Adrenal gland (tissue), 12 donors: Measurements from ENCODE around the gene ITFG2. TPM values are rescaled to one million over a fixed set of nuclear protein-coding genes. Genes with fewer than 3 reads are reported as not detected.

Source experiments
- DNase-seq, 7 donors: peaks; one replicate each; pipeline ENCODE4 v3.0.0-alpha.2; 2019 to 2020
- H3K27ac ChIP-seq, 5 donors: fragments of 200-600 bp; sonication (generic) in 4 of 5; 1 replicate in 3 of 5; 2 replicates in 2 of 5; pipeline versions ENCODE4 v1.5.1 to v1.8.0; 2016 to 2020; ENCODE audit warnings: mild to moderate bottlenecking in 1 of 5
- H3K27me3 ChIP-seq: fragments of 200-600 bp; 2 replicates; pipeline ENCODE4 v1.8.0; 2021
- H3K36me3 ChIP-seq, 2 donors: fragments of 200-600 bp; replicated peaks in 1 of 2; 1 replicate in 1 of 2; 2 replicates in 1 of 2; pipeline versions ENCODE4 v1.5.1 to v1.8.0; 2018 to 2022
- H3K4me1 ChIP-seq, 2 donors: fragments of 200-600 bp; replicated peaks in 1 of 2; 1 replicate in 1 of 2; 2 replicates in 1 of 2; pipeline versions ENCODE4 v1.5.1 to v1.8.0; 2018 to 2021
- H3K4me3 ChIP-seq, 4 donors: fragments of 200-600 bp; sonication (generic) in 3 of 4; one replicate each; pipeline ENCODE4 v1.5.1; 2016 to 2018
- H3K9me3 ChIP-seq, 3 donors: fragments of 200-600 bp; sonication (generic) in 1 of 3; replicated peaks in 1 of 3; 1 replicate in 2 of 3; 2 replicates in 1 of 3; pipeline versions ENCODE4 v1.5.1 to v1.8.0; 2016 to 2021
- CTCF ChIP-seq, 6 experiments: fragments of 450-650 bp in 4 of 6; fragments of 200-600 bp in 2 of 6; sonication (generic) in 1 of 6; IDR thresholded peaks; 1 replicate in 5 of 6; 2 replicates in 1 of 6; pipeline versions ENCODE4 v1.5.1 to v1.8.0; 2016 to 2021; ENCODE audit warnings: antibody characterized with exemption in 6 of 6, mild to moderate bottlenecking in 2 of 6, moderate library complexity in 1 of 6
- POLR2A ChIP-seq, 2 donors: fragments of 450-650 bp; IDR thresholded peaks; one replicate each; pipeline ENCODE4 v1.6.1; 2017; ENCODE audit warnings: antibody characterized with exemption in 2 of 2, mild to moderate bottlenecking in 2 of 2, moderate library complexity in 1 of 2
- WGBS, 4 donors: extraction: QIAGEN DNeasy Blood & Tissue Kit in 2 of 4; methylation state at CpG; one replicate each; pipeline versions ENCODE4 v1.1.5 to v1.1.7; 2013 to 2017; 5-methylcytosine and 5-hydroxymethylcytosine counted together
- intact Hi-C, 2 donors: fragments of 100-400 bp; cut with DNase I; formaldehyde crosslinking; loops; one replicate each; pipeline versions ENCODE4 v1.14.1 to v1.15.0; 2022 to 2023
- polyA plus RNA-seq, 3 donors: library from polyadenylated mRNA; stranded (reverse); fragments of 200-250 nt in 2 of 3; fragments of 350-450 nt in 1 of 3; fragmentation: Illumina TruSeq in 1 of 3; extraction: RNeasy Lipid Tissue Mini Kit (QIAGEN cat#74804) in 1 of 3; gene quantifications; one replicate each; pipeline ENCODE4 v1.2.3, GENCODE V29; 2013 to 2014
- total RNA-seq, 9 donors: library from RNA; depleted of rRNA in 4 of 9; stranded (reverse); fragments of >200 nt in 4 of 9; fragments of 120-200 nt in 1 of 9; fragmentation: NEBNext Ultra II Directional in 1 of 9; extraction: Animal tissue kit (Norgen Biotek cat#: 25700) in 1 of 9; gene quantifications; one replicate each; pipeline versions ENCODE4 v1.1.0 to v1.2.4, GENCODE V29; 2013 to 2023
- donor health status: healthy with polysubstance abuse.
- donor health status: Bipolar disorder and iron deficiency.
- donor health status: DM: yes; HTN: yes; CAD: no.
- donor health status: DM: no; HTN: no; CAD: no.
- donor health status: DM: no; HTN: no; CAD: no.
- donor health status: DM: yes; HTN: yes; CAD: no.

The ITFG2 gene
- total and polyA plus RNA-seq, 12 donors = 20.3 to 63.0 (median 32.7) TPM

- WGBS, 4 donors = 55 to 64% (median 60%) methylated on average over 5 of the region's 5 CpGs
- intact Hi-C loops = no loop called here
- no peaks in the 10 kb centered on the region for H3K9me3 ChIP-seq
- H3K36me3 ChIP-seq = peaks cover 0 to 15% of the 10 kb centered on the region in 2 donors
- no peak for DNase-seq
- H3K27ac ChIP-seq = peak overlapping the region in 2 of 5 donors; percentile 17 to 57
- H3K4me1 ChIP-seq = peaks cover 7 to 11% of the 10 kb centered on the region in 2 donors
- no peak overlapping the region for H3K4me3 ChIP-seq
- TF ChIP-seq CTCF (IDR thresholded peaks at IDR 0.05) (no peak), POLR2A (IDR thresholded peaks at IDR 0.05) (no peak)
- H3K27me3 ChIP-seq = no peaks in the 10 kb centered on the region
These were observed 20.9 kb downstream of the ITFG2 start for GRCh38 chr12:2833327-2833726.

GRCh38 chr12:2833810-2834209 is 21.3 kb downstream of the ITFG2 start:
- TF ChIP-seq POLR2A (IDR thresholded peaks at IDR 0.05) (no peak), CTCF (IDR thresholded peaks at IDR 0.05) (no peak)
- WGBS, 4 donors = 69 to 91% (median 78%) methylated on average over 8 to 9 of the region's 9 CpGs
- peaks cover 0 to 10% of the 10 kb centered on the region in 2 donors for H3K36me3 ChIP-seq
- intact Hi-C loops = no loop called here
- H3K27me3 ChIP-seq = no peaks in the 10 kb centered on the region
- peak overlapping the region in 2 of 5 donors; percentile 38 to 57 for H3K27ac ChIP-seq
- peaks cover 7 to 11% of the 10 kb centered on the region in 2 donors for H3K4me1 ChIP-seq
- no peaks in the 10 kb centered on the region for H3K9me3 ChIP-seq
- peak in 1 of 7 donors; percentile 25 for DNase-seq
- peak overlapping the region in 1 of 4 donors; percentile 25 for H3K4me3 ChIP-seq

GRCh38 chr12:2834581-2835491 is 22.4 kb downstream of the ITFG2 start, which contains the start of gene NRIP2:
Gene NRIP2 (minus strand): TSS chr12:2835035. CDS start chr12:2834983, 52 bp downstream.
- intact Hi-C loops = no loop called here
- peak; percentile 27 to 70 (median 47) for DNase-seq
- Histone ChIP-seq H3K36me3 (peaks cover 0 to 8% of the 10 kb centered on the region in 2 donors), H3K4me3 (peak within 1 kb of the TSS in 1 of 4 donors; percentile 25), H3K27ac (peak within 1 kb of the TSS in 2 of 5 donors; percentile 38 to 57), H3K9me3 (no peaks in the 10 kb centered on the region), H3K4me1 (peaks cover 7 to 11% of the 10 kb centered on the region in 2 donors), H3K27me3 (no peaks in the 10 kb centered on the region)
- 6 to 20% (median 12%) methylated on average over 26 to 32 of the region's 32 CpGs for WGBS, 4 donors
- TF ChIP-seq POLR2A (IDR thresholded peaks at IDR 0.05) (no peak), CTCF (IDR thresholded peaks at IDR 0.05) (peak in 1 of 6 experiments; percentile 14)

- WGBS, 4 donors = 70 to 77% (median 76%) methylated on average over 4 of the region's 4 CpGs
- no peaks in the 10 kb centered on the region for H3K27me3 ChIP-seq
- H3K4me3 ChIP-seq = no peak overlapping the region
- peaks cover 7 to 11% of the 10 kb centered on the region in 2 donors for H3K4me1 ChIP-seq
- H3K9me3 ChIP-seq = no peaks in the 10 kb centered on the region
- intact Hi-C loops = no loop called here
- no peak for TF ChIP-seq POLR2A (IDR thresholded peaks at IDR 0.05)
- no peak for TF ChIP-seq CTCF (IDR thresholded peaks at IDR 0.05)
- H3K36me3 ChIP-seq = no peaks in the 10 kb centered on the region
- no peak overlapping the region for H3K27ac ChIP-seq
- DNase-seq = no peak
These were observed 23.4 kb downstream of the ITFG2 start for GRCh38 chr12:2835691-2836403.
